ENCODE measurements around the gene EML4. TPM values are rescaled to one million over a fixed set of nuclear protein-coding genes. Genes with fewer than 3 reads are reported as not detected.
"Not testable (repeated sequence)": the region's sequence is repeated elsewhere in the genome, so short reads cannot be mapped to it uniquely, and the experiment has no call there.

Gene EML4
- total RNA-seq, 3 donors from 2014 or later = 57.1 to 60.0 (median 58.2) TPM

DNA sequence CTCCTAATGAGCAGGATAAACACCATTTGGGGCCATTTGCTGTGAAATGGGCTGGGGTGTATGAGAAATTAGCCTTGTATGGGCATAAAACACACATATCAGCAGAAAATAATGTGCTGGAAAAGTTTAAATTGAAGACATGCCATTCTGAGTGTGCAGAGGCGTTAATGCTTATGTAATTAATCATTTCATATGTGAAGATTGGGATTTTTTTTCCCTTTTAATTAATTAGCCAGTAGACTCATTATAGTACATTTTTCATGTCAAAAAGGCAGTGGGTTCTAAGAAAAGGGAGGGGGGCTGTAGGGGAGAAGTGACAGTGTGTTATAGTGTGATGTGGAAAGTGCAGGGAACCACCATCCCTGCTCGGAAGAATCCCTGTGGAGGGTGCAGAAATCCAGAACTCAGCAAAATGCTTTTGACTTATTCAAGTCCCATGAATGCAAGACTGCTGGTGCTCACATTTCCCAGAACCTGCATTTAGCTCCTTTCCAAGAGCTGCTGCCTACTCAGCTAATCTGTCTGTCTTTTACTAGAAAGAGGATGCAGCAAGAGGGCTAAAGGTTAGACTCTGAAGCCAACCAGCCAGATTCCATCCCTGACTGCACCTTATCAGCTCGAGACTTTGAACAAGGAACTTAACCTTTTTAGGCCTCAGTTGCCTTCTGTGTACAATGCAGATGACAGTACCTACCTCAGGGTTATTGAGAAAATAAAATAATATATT, 203.5 kb downstream of the EML4 start:
- DNase-seq (no peak), ATAC-seq (no peak)
- Mint-ChIP-seq H3K4me3 (no peak overlapping the region), H3K9me3 (no peaks in the 10 kb centered on the region), H3K27me3 (ENCODE audit: low read depth) (peaks cover 6% of the 10 kb centered on the region), H3K36me3 (ENCODE audit: insufficient read depth) (no peaks in the 10 kb centered on the region), H3K4me1 (ENCODE audit: low read depth) (peaks cover 6% of the 10 kb centered on the region)

DNA sequence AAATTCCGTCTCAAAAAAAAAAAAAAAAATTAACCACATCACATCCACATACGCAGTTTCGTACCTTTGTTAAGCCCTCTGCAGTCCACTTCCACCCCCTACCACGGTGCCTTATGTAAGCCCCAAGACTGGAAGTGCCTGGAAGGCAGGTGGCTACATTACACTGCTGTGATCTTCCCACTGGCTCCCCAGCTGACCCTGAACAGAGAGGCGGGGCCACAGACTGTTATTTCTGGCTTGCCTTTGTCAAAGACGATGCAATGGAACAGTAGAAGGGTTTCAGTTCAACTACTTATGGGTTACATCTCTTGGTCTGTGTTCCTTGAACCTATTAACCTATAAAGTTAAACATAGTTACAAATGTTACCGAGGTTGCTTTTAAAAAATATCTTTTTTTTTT, 207.6 kb downstream of the EML4 start:
- Mint-ChIP-seq H3K36me3 (ENCODE audit: insufficient read depth) (no peaks in the 10 kb centered on the region), H3K4me1 (ENCODE audit: low read depth) (no peaks in the 10 kb centered on the region), H3K27me3 (ENCODE audit: low read depth) (peaks cover 6% of the 10 kb centered on the region), H3K4me3 (no peak overlapping the region), H3K9me3 (no peaks in the 10 kb centered on the region)
- DNase-seq (no peak), ATAC-seq (no peak)

DNA sequence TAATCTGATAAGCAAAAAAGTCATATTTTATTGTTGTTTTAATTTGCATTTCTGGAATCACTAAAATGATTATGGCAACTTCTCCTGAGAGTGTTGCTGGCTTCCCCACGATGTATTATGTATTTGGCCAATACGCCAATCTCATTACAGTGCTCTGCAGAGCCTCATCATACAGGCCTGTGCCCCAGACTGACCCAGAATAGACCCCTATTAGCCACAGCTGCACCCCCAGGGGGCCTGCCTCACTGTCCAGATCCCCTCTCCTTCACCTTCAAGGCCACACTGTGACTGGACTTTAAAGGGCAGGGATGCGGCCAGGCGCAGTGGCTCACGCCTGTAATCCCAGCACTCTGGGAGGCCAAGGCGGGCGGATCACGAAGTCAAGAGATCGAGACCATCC, 209.3 kb downstream of the EML4 start:
- DNase-seq = no peak
- H3K27me3 Mint-ChIP-seq (ENCODE audit: low read depth) = peaks cover 6% of the 10 kb centered on the region
- no peaks in the 10 kb centered on the region for H3K4me1 Mint-ChIP-seq (ENCODE audit: low read depth)
- H3K36me3 Mint-ChIP-seq (ENCODE audit: insufficient read depth) = no peaks in the 10 kb centered on the region
- H3K9me3 Mint-ChIP-seq = no peaks in the 10 kb centered on the region
- no peak overlapping the region for H3K4me3 Mint-ChIP-seq
- ATAC-seq = no peak

DNA sequence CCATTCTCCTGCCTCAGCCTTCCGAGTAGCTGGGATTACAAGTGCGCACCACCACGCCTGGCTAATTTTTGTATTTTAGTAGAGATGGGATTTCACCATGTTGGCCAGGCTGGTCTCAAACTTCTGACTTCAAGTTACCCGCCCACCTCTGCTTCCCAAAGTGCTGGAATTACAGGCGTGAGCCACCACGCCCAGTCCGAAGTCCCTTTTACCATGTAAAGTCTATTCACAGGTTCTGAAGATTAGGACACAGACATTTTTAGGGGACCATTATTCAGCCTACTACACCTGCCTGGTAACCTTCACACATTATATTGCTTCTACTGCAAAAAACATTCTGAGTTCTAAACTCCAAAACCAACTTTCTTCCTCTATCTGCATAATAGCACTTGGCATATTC, 210.9 kb downstream of the EML4 start:
- ATAC-seq; DNase-seq; H3K4me1 Mint-ChIP-seq (ENCODE audit: low read depth); H3K36me3 Mint-ChIP-seq (ENCODE audit: insufficient read depth); H3K9me3 Mint-ChIP-seq; H3K4me3 Mint-ChIP-seq; H3K27me3 Mint-ChIP-seq (ENCODE audit: low read depth): not testable (repeated sequence)

DNA sequence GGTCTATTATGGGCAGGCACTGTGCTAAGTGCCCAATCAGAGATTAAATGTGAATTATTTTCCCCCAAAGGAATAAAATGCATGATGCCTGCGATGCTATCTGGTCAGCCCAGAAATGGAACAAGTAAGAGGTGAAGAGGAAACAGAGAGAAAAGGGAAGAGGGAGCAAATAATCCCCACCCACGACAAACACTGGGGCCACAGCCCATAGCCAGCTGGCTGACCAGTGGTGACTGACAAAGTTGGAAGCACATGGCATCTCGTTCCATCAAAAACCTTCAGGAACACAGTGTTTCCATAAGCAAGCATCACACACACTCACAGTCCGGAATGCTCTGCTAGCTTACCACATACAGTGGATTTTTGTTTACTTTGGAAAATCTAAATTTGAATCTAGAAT, 213.0 kb downstream of the EML4 start:
- peaks cover 3% of the 10 kb centered on the region for H3K27me3 Mint-ChIP-seq (ENCODE audit: low read depth)
- no peak for DNase-seq
- H3K4me3 Mint-ChIP-seq = no peak overlapping the region
- no peaks in the 10 kb centered on the region for H3K9me3 Mint-ChIP-seq
- ATAC-seq = no peak
- no peaks in the 10 kb centered on the region for H3K4me1 Mint-ChIP-seq (ENCODE audit: low read depth)
- no peaks in the 10 kb centered on the region for H3K36me3 Mint-ChIP-seq (ENCODE audit: insufficient read depth)

Other genes starting within 250 kb of the EML4 start
- under 1 TPM in 1 of 3 donors, not detected in 2; 0.19 TPM for gene PKDCC, start 121.3 kb upstream of the EML4 start, total RNA-seq
- 100 to 1,000 TPM in 1 of 3 donors, 10 to 100 TPM in 2; 89.6 to 100 (median 96.2) TPM for gene COX7A2L, start 191.9 kb downstream of the EML4 start, total RNA-seq